ENCODE results near the gene CYP3A4. TPM values are rescaled to one million over a fixed set of nuclear protein-coding genes. Genes with fewer than 3 reads are reported as not detected.
A peak's percentile ranks its signal among the peaks of the same experiment; 100 is the strongest.

The CYP3A4 gene
- total and polyA plus RNA-seq, 2 donors (not counting 1 experiment from before 2014, with no cell fraction given) = 0.17 TPM; not detected in 1

DNA sequence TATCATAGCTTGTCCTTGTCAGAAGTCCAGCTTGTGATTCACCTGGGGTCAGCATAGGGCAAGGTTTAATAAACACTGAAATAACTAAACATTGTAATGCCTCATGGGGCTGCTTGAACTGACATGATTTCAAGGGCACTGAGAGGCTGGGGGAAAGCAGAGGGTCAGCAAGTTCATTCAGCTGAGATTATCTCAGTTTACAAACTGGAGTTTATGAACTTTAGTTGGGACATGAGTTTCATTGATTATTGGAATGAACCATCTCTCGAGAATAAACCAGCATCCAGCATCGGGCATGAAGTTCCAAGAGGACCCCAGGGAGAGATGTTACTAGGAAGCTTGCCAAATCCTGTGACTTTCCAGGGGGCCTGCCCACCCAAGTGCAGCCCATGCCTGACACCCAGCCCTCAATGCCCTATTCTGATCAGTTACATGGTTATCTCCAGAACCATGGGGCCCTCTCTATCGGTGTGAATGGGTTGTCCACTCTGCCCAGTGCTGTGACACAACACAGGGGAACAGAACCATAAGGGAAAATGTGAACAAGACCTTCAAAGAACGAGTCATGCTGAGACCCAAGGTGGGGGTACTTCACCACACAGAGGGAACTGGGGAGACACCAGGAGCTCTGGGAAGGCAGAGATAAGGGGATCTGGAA, 41.1 kb downstream of the CYP3A4 start:
- H3K79me2 ChIP-seq (ENCODE audit: control insufficient read depth, insufficient read depth, low read length) = no peaks in the 10 kb centered on the region
- H3K9ac ChIP-seq (ENCODE audit: insufficient read depth, low read length) = no peak overlapping the region
- H2AFZ ChIP-seq (ENCODE audit: low read length) = no peak overlapping the region
- H3K27ac ChIP-seq (ENCODE audit: insufficient read depth, low read length) = no peak overlapping the region
- no peaks in the 10 kb centered on the region for H3K36me3 ChIP-seq (ENCODE audit: control insufficient read depth, insufficient read depth, low read length)
- no peaks in the 10 kb centered on the region for H3K9me3 ChIP-seq (ENCODE audit: control insufficient read depth, insufficient read depth, low read depth, low read length)
- no peak overlapping the region for H3K4me2 ChIP-seq (ENCODE audit: extremely low read depth, insufficient read depth, low read length)
- no peak for TF ChIP-seq EZH2 (IDR thresholded peaks at IDR 0.05; ENCODE audit: low read length, missing control alignments)
- TF ChIP-seq CTCF (conservative IDR thresholded peaks at IDR 0.05 in 1 of 2, IDR thresholded peaks at IDR 0.05 in 1 of 2; ENCODE audit: low read depth in 1 of 2, low read length in 2 of 2) = no peak
- no peaks in the 10 kb centered on the region for H4K20me1 ChIP-seq (ENCODE audit: control insufficient read depth, extremely low read depth, insufficient read depth, low read length)
- H3K4me3 ChIP-seq (replicated peaks in 1 of 4; ENCODE audit: control extremely low read depth in 1 of 4, insufficient read depth in 1 of 4, low read depth in 3 of 4, low read length in 4 of 4) = no peak overlapping the region
- DNase-seq (ENCODE audit: low read depth in 2 of 2) = no peak
- H3K4me1 ChIP-seq (ENCODE audit: control insufficient read depth, extremely low read depth, insufficient read depth, low read length) = no peaks in the 10 kb centered on the region
- no peaks in the 10 kb centered on the region for H3K27me3 ChIP-seq (ENCODE audit: control insufficient read depth, insufficient read depth, low read length)

- H3K36me3 ChIP-seq (ENCODE audit: control insufficient read depth, insufficient read depth, low read length) = no peaks in the 10 kb centered on the region
- H3K27ac ChIP-seq (ENCODE audit: insufficient read depth, low read length) = no peak overlapping the region
- H3K4me2 ChIP-seq (ENCODE audit: extremely low read depth, insufficient read depth, low read length) = no peak overlapping the region
- TF ChIP-seq EZH2 (IDR thresholded peaks at IDR 0.05; ENCODE audit: low read length, missing control alignments) (no peak), CTCF (conservative IDR thresholded peaks at IDR 0.05 in 1 of 2, IDR thresholded peaks at IDR 0.05 in 1 of 2; ENCODE audit: low read depth in 1 of 2, low read length in 2 of 2) (no peak)
- no peaks in the 10 kb centered on the region for H3K79me2 ChIP-seq (ENCODE audit: control insufficient read depth, insufficient read depth, low read length)
- H3K27me3 ChIP-seq (ENCODE audit: control insufficient read depth, insufficient read depth, low read length) = no peaks in the 10 kb centered on the region
- H3K9ac ChIP-seq (ENCODE audit: insufficient read depth, low read length) = no peak overlapping the region
- DNase-seq (ENCODE audit: low read depth in 2 of 2) = no peak
- no peak overlapping the region for H2AFZ ChIP-seq (ENCODE audit: low read length)
- no peaks in the 10 kb centered on the region for H3K9me3 ChIP-seq (ENCODE audit: control insufficient read depth, insufficient read depth, low read depth, low read length)
- H4K20me1 ChIP-seq (ENCODE audit: control insufficient read depth, extremely low read depth, insufficient read depth, low read length) = no peaks in the 10 kb centered on the region
- H3K4me1 ChIP-seq (ENCODE audit: control insufficient read depth, extremely low read depth, insufficient read depth, low read length) = no peaks in the 10 kb centered on the region
- H3K4me3 ChIP-seq (replicated peaks in 1 of 4; ENCODE audit: control extremely low read depth in 1 of 4, insufficient read depth in 1 of 4, low read depth in 3 of 4, low read length in 4 of 4) = no peak overlapping the region
Observed at GRCh38 chr7:99741441-99741795, 42.6 kb downstream of the CYP3A4 start.

DNA sequence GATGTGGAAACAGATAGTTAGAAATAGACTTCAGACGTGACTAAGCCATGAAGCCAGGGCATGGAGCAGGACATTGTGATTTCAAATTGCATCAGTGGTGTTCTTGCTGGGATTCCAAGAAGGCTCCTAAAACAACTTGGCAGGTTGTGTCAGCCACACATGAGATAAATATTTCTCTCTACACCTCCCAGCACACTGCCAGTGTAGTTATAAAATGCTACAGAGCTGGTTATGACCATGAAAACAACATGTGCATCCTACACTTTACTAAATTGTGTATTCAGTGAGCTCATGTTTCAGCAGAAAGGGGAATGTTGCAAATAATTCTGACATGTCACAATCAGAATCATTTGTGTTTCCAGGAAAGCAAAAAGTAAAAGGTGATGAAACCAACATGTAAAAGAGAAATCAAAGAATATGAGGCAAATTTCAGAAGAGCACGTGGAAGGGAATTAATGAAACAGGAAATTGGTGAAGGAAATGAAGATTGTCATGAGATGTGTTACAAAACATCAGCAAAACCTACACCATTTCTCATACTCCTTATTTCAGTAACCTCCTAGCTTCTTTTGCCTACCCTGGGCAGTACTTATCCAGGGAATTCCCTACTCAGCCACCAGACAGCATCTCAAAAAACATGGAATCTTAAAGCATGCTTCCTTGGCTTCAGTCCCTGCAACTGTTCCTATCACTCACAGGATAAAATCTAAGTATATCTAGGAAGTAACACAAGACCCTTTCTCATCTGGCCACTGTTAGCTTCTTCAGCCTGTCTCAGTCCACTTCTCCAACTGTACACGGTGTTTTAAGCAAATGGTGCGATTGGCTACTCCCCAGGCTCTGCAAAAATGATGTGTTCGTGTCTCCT, 43.2 kb downstream of the CYP3A4 start:
- Histone ChIP-seq H3K36me3 (ENCODE audit: control insufficient read depth, insufficient read depth, low read length) (no peaks in the 10 kb centered on the region), H3K27ac (ENCODE audit: insufficient read depth, low read length) (no peak overlapping the region), H3K27me3 (ENCODE audit: control insufficient read depth, insufficient read depth, low read length) (no peaks in the 10 kb centered on the region), H3K4me3 (replicated peaks in 1 of 4; ENCODE audit: control extremely low read depth in 1 of 4, insufficient read depth in 1 of 4, low read depth in 3 of 4, low read length in 4 of 4) (no peak overlapping the region), H3K79me2 (ENCODE audit: control insufficient read depth, insufficient read depth, low read length) (no peaks in the 10 kb centered on the region), H3K9me3 (ENCODE audit: control insufficient read depth, insufficient read depth, low read depth, low read length) (no peaks in the 10 kb centered on the region), H3K4me2 (ENCODE audit: extremely low read depth, insufficient read depth, low read length) (no peak overlapping the region), H3K9ac (ENCODE audit: insufficient read depth, low read length) (no peak overlapping the region), H3K4me1 (ENCODE audit: control insufficient read depth, extremely low read depth, insufficient read depth, low read length) (no peaks in the 10 kb centered on the region), H4K20me1 (ENCODE audit: control insufficient read depth, extremely low read depth, insufficient read depth, low read length) (no peaks in the 10 kb centered on the region), H2AFZ (ENCODE audit: low read length) (no peak overlapping the region)
- TF ChIP-seq EZH2 (IDR thresholded peaks at IDR 0.05; ENCODE audit: low read length, missing control alignments) (no peak), CTCF (conservative IDR thresholded peaks at IDR 0.05 in 1 of 2, IDR thresholded peaks at IDR 0.05 in 1 of 2; ENCODE audit: low read depth in 1 of 2, low read length in 2 of 2) (no peak)
- peak; percentile 1 to 83 for DNase-seq (ENCODE audit: low read depth in 2 of 2)
